ENCODE data around the gene PC. TPM values are rescaled to one million over a fixed set of nuclear protein-coding genes. Genes with fewer than 3 reads are reported as not detected.
"Not testable (repeated sequence)": the region's sequence is repeated elsewhere in the genome, so short reads cannot be mapped to it uniquely, and the experiment has no call there.

Gene PC
- total RNA-seq, 3 donors from 2014 or later = 20.0 to 43.8 (median 43.3) TPM

DNA sequence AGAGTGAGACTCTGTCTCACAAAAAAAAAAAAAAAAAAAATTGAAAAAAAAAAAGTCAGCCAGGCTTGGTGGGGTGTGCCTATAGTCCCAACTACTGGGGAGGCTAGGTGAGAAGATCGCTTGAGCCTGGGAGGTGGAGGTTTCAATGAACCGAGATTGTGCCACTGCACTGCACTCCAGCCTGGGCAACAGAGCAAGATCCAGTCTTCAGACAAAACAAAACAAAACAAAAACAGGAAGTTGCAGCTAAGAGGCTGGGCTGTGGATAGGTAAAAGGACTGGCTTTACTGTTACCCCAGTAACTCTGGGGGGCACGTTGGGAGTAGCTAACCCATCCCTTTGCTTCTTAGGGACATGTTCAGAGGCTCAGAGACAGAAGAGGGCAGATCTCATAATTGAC, 6.3 kb upstream of the PC start:
- no peak for ATAC-seq
- no peak for DNase-seq
- no peaks in the 10 kb centered on the region for H3K36me3 ChIP-seq (ENCODE audit: low read depth)

DNA sequence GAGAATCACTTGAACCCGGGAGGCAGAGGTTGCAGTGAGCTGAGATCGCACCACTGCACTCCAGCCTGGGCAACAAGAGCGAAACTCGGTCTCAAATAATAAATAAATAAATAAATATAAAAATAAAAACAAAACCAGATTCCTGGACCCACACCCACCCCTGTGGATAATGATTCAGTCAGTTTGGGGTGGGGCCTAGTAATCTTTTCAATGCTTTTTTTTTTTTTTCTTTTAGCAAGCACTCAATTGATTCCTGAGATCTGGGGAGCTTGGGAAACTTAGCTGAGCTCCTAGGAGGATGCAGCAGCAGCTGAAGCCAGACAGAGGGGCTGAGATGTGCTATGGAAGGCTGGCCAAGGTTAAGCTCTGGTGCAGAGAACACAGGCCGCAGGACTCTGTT, 4.6 kb upstream of the PC start:
- TF ChIP-seq, protein P1, sequence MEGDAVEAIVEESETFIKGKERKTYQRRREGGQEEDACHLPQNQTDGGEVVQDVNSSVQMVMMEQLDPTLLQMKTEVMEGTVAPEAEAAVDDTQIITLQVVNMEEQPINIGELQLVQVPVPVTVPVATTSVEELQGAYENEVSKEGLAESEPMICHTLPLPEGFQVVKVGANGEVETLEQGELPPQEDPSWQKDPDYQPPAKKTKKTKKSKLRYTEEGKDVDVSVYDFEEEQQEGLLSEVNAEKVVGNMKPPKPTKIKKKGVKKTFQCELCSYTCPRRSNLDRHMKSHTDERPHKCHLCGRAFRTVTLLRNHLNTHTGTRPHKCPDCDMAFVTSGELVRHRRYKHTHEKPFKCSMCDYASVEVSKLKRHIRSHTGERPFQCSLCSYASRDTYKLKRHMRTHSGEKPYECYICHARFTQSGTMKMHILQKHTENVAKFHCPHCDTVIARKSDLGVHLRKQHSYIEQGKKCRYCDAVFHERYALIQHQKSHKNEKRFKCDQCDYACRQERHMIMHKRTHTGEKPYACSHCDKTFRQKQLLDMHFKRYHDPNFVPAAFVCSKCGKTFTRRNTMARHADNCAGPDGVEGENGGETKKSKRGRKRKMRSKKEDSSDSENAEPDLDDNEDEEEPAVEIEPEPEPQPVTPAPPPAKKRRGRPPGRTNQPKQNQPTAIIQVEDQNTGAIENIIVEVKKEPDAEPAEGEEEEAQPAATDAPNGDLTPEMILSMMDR (IDR thresholded peaks at IDR 0.05) = no peak
- ATAC-seq = no peak
- Histone ChIP-seq H3K9me3 (no peaks in the 10 kb centered on the region), H3K4me3 (no peak overlapping the region), H3K4me1 (ENCODE audit: low read depth) (peaks cover 9% of the 10 kb centered on the region), H3K36me3 (ENCODE audit: low read depth) (peaks cover 4% of the 10 kb centered on the region)
- DNase-seq = no peak
- intact Hi-C loops (cut with DNase I, micrococcal nuclease) = no loop called here

More for the DNA sequence above, 6.3 kb upstream of the PC start:
- TF ChIP-seq, protein P1 (IDR thresholded peaks at IDR 0.05) = no peak
- intact Hi-C loops (cut with DNase I, micrococcal nuclease) = no loop called here
- Histone ChIP-seq H3K9me3 (no peaks in the 10 kb centered on the region), H3K4me3 (no peak overlapping the region), H3K4me1 (ENCODE audit: low read depth) (no peaks in the 10 kb centered on the region)

DNA sequence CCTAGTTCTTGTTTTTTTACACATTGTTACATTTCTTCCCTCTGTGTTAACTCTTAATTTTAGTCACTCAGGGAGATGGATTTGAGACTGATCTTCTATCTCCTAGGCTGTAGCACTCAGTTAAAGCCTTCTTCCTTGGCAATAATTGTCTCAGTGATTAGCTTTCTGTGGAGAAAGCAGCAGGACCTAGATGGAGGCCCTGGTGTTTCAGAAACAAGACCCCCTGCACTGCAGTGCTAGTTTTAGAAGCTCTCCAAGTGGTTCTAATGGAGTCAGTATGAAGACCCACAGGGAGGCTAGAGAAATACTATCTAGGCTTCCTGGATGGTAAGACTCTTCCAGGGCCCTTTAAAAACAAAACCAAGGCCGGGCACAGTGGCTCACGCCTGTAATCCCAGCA, 4.1 kb upstream of the PC start:
- TF ChIP-seq, protein P1 (IDR thresholded peaks at IDR 0.05) = no peak
- ATAC-seq (no peak), DNase-seq (no peak)
- intact Hi-C loops (cut with DNase I, micrococcal nuclease) = no loop called here
- no peaks in the 10 kb centered on the region for H3K9me3 ChIP-seq
- H3K36me3 ChIP-seq (ENCODE audit: low read depth) = peaks cover 4% of the 10 kb centered on the region
- H3K4me1 ChIP-seq (ENCODE audit: low read depth) = peaks cover 14% of the 10 kb centered on the region
- H3K4me3 ChIP-seq = no peak overlapping the region

DNA sequence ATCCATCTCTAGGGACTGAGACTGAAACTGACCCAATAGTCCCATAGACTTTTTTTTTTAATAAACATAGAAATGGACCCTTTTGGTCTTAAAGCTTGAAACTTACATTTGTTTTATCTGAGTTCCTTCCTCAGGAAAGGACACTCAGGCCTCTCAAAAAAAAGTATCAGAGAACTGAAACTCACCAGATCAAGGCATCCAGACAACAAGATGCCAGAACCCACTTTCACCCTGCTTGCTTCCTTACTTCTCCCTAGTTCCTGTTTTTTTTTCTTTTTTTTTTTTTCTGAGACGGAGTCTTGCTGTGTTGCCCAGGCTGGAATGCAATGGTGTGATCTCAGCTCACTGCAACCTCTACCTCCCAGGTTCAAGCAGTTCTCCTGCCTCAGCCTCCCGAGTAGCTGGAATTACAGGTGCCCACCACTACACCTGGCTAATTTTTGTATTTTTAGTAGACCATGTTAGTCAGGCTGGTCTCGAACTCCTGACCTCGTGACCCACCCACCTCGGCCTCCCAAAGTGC, 3.6 kb upstream of the PC start:
- peak in 1 of 3 donors; percentile 3 for DNase-seq
- H3K36me3 ChIP-seq (ENCODE audit: low read depth); H3K4me3 ChIP-seq; intact Hi-C loops (cut with DNase I, micrococcal nuclease); H3K9me3 ChIP-seq; ATAC-seq: not testable (repeated sequence)
- H3K4me1 ChIP-seq (ENCODE audit: low read depth) = peaks cover 18% of the 10 kb centered on the region

DNA sequence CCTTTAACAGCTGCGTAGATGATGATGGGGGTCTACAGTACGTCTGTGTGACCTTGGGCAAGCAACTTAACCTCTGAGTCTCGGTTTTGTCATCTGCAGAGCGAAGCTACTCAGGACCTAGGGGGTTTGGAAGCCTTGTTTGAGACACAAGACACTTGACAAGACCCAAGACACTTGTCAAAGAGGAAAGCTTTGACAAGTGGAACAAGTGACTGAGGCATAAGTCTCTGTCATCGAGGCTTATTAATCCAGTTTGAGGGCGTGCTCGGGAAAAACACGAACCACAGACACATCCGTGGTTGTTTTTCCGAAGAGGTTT, 732 bp upstream of the PC start:
- intact Hi-C loops (cut with DNase I, micrococcal nuclease) = no loop called here
- TF ChIP-seq, protein P1 (IDR thresholded peaks at IDR 0.05) = no peak
- Histone ChIP-seq H3K9me3 (no peaks in the 10 kb centered on the region), H3K4me3 (no peak overlapping the region), H3K36me3 (ENCODE audit: low read depth) (peaks cover 4% of the 10 kb centered on the region), H3K4me1 (ENCODE audit: low read depth) (peaks cover 18% of the 10 kb centered on the region)
- DNase-seq (no peak), ATAC-seq (no peak)

DNA sequence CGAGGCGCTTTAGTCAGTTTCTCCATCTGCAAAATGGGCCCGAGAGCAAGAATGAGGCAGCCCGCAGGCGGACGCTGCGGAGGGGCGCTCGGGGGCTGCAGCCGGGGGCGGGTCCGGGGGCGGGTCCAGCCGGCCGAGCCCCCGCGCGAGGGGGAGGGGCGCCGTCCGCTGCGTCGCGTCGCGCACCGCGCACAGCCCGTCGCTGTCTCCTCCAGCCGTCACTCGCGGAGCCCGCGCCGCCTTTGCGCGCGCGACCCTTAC, 282 bp downstream of the PC start:
- peaks cover 18% of the 10 kb centered on the region for H3K4me1 ChIP-seq (ENCODE audit: low read depth)
- TF ChIP-seq, protein P1 (IDR thresholded peaks at IDR 0.05) = no peak
- peaks cover 4% of the 10 kb centered on the region for H3K36me3 ChIP-seq (ENCODE audit: low read depth)
- DNase-seq (peak in 1 of 3 donors; percentile 27), ATAC-seq (peak; percentile 49)
- intact Hi-C loops (cut with DNase I, micrococcal nuclease) = no loop called here
- peak overlapping the region; percentile 44 for H3K4me3 ChIP-seq
- no peaks in the 10 kb centered on the region for H3K9me3 ChIP-seq

Data from mucosa of descending colon (tissue), 3 donors.